ENCODE results near the gene KCTD21. TPM values are rescaled to one million over a fixed set of nuclear protein-coding genes. Genes with fewer than 3 reads are reported as not detected.

Gene KCTD21
- total RNA-seq, 1 donor from 2014 or later, result 4.4 TPM

- H3K4me3 ChIP-seq (ENCODE audit: low read depth, low read length), result peak within 1 kb of the TSS; percentile 93
- peak; percentile 57 for DNase-seq (ENCODE audit: low read depth)
- no peak for TF ChIP-seq CTCF (conservative IDR thresholded peaks at IDR 0.05; ENCODE audit: low read depth, low read length)
These were observed 48.7 kb downstream of the KCTD21 start, which contains the start of gene ALG8 for GRCh38 chr11:78139422-78140391. Gene ALG8 (minus strand): TSS chr11:78139626. CDS start chr11:78139588, 38 bp downstream.

GRCh38 chr11:78138694-78139421, 49.6 kb downstream of the KCTD21 start:
- peak; percentile 20 for TF ChIP-seq CTCF (conservative IDR thresholded peaks at IDR 0.05; ENCODE audit: low read depth, low read length)
- H3K4me3 ChIP-seq (ENCODE audit: low read depth, low read length), result peak overlapping the region; percentile 93
- no peak for DNase-seq (ENCODE audit: low read depth)

- H3K4me3 ChIP-seq (ENCODE audit: low read depth, low read length), result peak overlapping the region; percentile 93
- no peak for DNase-seq (ENCODE audit: low read depth)
- TF ChIP-seq CTCF (conservative IDR thresholded peaks at IDR 0.05; ENCODE audit: low read depth, low read length), result no peak
These were observed 50.1 kb downstream of the KCTD21 start for GRCh38 chr11:78138291-78138690.

- TF ChIP-seq CTCF (conservative IDR thresholded peaks at IDR 0.05; ENCODE audit: low read depth, low read length), result no peak
- H3K4me3 ChIP-seq (ENCODE audit: low read depth, low read length), result no peak overlapping the region
- no peak for DNase-seq (ENCODE audit: low read depth)
These were observed 56.0 kb downstream of the KCTD21 start for GRCh38 chr11:78132475-78132874.

- no peak for DNase-seq (ENCODE audit: low read depth)
- no peak overlapping the region for H3K4me3 ChIP-seq (ENCODE audit: low read depth, low read length)
- TF ChIP-seq CTCF (conservative IDR thresholded peaks at IDR 0.05; ENCODE audit: low read depth, low read length), result no peak
These were observed 56.5 kb downstream of the KCTD21 start for GRCh38 chr11:78131956-78132355.

- no peak overlapping the region for H3K4me3 ChIP-seq (ENCODE audit: low read depth, low read length)
- TF ChIP-seq CTCF (conservative IDR thresholded peaks at IDR 0.05; ENCODE audit: low read depth, low read length), result no peak
- DNase-seq (ENCODE audit: low read depth), result no peak
These were observed 61.0 kb downstream of the KCTD21 start for GRCh38 chr11:78127403-78127802.

Other genes starting within 250 kb of the KCTD21 start
- 15.3 and 24.5 TPM in 2 replicates for gene INTS4, start 194.0 kb downstream of the KCTD21 start, total RNA-seq
- 8.5 and 26.8 TPM in 2 replicates for gene KCTD14, start 165.3 kb downstream of the KCTD21 start, total RNA-seq
- gene THRSP, start 124.8 kb downstream of the KCTD21 start, total RNA-seq, result not detected in 2 replicates
- gene NDUFC2, start 108.8 kb downstream of the KCTD21 start, total RNA-seq, result 159 and 164 TPM in 2 replicates
- gene ALG8, start 49.0 kb downstream of the KCTD21 start, total RNA-seq, result 38.1 and 47.1 TPM in 2 replicates
- gene USP35, start 293 bp upstream of the KCTD21 start, total RNA-seq, result 2.5 and 6.1 TPM in 2 replicates
- 11.7 and 15.0 TPM in 2 replicates for gene GAB2, start 229.2 kb upstream of the KCTD21 start, total RNA-seq

Measured in epithelial cell of proximal tubule (primary cell).